RPMI7951 (cell line): Measurements from ENCODE around the gene GK. TPM values are rescaled to one million over a fixed set of nuclear protein-coding genes. Genes with fewer than 3 reads are reported as not detected.
"Not testable (repeated sequence)": the region's sequence is repeated elsewhere in the genome, so short reads cannot be mapped to it uniquely, and the experiment has no call there.

Experiments used
- DNase-seq: peaks from one replicate; pipeline ENCODE4 v3.0.0-alpha.2; 2012; ENCODE audit warnings: low read depth
- total RNA-seq: library from RNA; depleted of rRNA; stranded (reverse); fragments of >200 nt; shearing (Covaris generic); gene quantifications from 2 replicates; pipeline ENCODE4 v1.2.3, GENCODE V29; 2014; rRNA removed

Gene GK
- total RNA-seq, 1 experiment from 2014 or later, result 7.2 TPM

DNA sequence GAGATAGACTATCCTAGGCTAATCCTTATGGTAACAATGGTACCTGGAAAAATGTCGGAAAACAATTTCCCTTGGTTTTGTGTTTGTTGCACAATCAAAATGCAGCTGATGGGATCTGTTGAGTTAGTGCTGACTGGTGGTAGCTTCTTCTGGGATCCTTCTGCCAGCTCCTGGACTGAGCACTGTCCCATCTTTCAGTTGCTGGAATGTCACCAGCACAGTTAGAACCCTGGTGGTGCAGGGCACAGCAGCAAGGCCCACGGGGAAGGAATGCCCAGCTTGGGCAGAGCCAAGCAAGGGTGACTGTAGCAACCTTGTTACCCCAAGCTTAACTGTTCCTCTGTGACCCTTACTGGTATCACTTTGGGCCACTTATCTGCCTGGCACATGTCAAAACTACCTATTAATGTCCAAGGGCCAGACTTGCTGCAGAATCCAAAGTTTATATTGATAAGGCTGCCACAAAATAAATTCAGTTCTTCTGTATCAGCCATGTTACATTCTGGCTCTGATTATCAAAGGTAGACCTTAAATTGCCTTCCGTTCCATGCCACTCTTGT lies 53.1 kb downstream of the GK start:
- DNase-seq, result no peak

DNA sequence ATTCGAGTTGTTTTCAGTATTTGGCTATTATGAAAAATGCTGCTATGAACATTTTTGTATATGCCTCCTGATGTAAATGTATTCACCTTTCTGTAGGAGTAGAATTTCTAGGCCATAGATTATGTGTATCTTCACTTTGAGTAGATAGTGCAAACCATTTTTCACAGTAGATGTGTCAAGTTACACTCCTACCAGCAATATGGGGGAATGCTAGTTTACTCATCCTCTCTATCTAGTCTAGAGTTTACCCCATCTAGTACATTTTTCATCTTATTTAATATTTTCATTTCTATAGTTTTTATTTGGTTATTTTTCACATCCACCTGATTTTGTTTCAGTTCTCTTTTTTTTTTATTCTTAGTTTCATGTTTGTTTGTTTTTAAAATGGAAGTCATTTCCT lies 59.0 kb downstream of the GK start:
- DNase-seq, result no peak

DNA sequence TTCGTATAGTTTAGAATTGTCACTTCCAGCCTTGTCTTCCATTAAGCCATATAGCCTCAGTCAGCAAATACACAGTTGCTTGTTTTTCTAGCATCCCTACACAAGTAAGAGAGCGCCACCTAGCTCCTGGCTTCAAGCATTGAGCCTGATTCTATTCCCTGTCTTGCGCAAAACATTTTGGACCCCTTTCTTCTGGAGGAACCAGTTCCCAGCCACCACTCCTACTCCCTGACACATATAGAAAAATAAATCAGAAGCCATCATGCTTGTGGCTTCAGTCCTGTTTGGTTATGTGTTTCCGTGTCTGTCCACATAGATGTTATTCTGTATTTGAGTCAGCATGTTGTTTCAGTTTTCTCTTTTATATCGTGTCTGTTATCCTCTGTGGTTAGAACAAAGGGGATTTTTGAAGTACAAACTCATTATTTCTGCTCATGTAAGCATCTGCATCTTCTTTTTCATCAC lies 59.9 kb downstream of the GK start:
- peak; percentile 47 for DNase-seq

DNA sequence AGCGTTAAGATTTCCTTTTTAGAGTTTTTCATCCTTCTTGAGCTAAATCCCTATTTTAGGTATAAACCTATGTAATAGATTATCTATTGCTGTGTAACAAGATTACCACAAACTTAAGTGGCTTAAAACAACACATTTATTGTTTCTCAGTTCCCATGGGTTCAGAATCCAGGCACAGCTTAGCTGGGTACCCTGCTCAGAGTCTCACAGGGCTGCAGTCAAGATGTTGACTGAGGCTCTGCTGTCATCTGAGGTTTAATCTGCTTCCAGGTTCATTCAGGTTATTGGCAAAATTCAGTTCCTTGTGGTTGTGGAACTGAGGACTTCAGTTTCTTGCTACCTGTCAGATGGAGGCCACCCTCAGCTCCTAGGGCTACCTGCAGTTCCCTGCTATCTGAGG lies 60.9 kb downstream of the GK start:
- DNase-seq, result no peak

DNA sequence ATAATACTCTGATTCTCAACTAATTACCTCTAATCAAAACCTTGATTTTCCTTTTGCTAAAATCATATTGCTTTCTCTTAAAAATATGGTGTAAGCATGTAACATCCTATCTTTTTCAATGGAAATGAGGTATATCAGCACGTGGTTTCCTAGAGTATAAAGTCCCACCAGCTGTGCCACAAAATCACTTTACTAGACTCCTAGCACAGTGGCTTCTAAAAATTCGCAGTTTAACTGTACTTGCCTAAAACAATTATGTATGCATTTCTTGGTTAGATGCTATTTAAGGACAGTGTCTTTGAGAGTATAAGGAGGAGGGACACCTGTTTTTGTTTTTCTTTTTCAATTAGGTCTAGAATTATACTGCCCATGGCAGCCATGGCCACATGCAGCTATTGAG lies 62.8 kb downstream of the GK start:
- DNase-seq, result no peak

DNA sequence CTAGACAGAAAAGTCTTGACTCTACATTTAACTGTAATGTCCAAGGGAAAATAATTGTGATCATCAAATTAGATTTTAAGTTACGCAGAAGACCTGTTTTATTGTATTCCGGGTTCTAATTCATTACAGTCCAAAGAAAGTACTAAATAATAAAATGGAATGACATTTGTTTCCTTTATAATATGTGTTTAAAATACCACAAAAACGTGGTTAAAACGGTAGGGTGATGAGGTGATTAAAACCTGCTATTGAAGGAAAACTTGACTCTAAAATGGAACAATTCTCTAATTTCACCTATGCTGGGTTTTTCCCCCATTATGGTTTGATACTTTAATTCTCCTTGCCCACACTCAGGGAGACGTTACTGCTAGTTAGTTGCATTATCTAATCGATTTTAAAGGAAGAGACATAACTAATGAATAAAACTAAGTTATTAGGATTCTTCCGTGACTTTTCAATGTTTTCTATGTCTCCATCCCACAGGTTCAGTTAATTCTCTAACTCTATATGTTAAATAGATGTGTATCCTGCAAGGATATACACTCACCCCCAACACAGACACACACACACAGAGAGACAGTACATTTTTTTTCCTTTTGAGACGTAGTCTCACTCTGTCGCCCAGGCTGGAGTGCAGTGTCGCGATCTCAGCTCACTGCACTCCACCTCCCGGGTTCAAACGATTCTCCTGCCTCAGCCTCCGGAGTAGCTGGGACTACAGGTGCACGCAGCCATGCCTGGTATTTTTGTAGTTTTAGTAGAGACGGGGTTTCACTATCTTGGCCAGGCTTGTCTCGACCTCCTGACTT lies 80.8 kb downstream of the GK start:
- DNase-seq, result no peak

DNA sequence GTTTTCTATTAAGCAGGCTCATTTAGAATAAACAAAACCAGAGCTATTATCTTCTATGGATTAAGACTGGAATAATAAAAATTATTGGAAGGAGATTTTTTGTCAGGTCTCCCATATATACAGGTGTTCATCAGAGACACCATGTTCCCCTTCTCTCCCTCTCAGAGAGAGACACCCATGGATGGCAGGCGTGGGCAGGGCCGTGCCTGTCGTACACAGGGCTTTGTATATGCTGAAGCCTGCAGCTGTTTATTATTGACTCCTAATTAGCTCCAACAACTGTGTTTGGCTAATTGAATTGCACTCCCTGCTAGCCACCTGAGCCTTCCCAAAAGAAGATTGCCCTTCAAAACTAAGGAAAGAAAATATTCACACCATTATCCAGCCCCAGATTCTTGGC lies 81.6 kb downstream of the GK start:
- DNase-seq, result no peak

DNA sequence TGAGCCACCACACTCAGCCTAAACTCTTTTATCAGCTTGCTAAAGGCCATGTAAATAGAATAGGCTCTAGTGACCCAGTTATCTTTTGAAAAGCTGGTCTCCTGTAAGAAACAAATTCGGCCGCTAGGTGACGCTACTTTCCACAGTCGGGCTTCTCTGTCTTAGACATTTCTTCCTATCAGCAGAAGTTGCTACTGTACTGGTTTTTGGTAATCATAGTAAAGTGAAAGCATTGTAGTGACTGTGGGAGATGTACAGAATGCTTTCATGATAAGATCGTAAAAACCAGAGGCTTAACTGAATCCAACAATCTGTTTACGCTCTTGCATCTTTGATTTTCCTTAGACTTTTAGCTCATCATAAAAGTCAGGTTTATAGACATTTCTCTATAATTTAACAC lies 82.6 kb downstream of the GK start:
- DNase-seq, result peak; percentile 54

DNA sequence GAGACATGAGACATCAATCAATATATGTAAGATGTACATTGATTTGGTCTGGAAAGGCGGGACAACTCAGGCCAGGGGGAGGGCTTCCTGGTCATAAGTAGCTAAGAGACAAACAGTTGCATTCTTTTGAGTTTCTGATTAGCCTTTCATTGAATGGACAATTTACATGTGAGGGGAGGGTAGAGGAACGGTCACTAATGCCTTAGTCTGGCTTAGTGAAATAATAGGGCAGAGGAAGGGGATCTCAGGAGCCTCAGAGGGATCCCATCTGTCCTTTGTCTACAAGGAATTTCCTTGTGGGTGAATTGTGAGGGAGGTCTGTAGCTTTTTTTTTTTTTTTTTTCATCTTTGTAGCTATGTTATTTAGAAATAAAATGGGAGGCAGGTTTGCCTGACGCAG lies 88.3 kb downstream of the GK start:
- no peak for DNase-seq

DNA sequence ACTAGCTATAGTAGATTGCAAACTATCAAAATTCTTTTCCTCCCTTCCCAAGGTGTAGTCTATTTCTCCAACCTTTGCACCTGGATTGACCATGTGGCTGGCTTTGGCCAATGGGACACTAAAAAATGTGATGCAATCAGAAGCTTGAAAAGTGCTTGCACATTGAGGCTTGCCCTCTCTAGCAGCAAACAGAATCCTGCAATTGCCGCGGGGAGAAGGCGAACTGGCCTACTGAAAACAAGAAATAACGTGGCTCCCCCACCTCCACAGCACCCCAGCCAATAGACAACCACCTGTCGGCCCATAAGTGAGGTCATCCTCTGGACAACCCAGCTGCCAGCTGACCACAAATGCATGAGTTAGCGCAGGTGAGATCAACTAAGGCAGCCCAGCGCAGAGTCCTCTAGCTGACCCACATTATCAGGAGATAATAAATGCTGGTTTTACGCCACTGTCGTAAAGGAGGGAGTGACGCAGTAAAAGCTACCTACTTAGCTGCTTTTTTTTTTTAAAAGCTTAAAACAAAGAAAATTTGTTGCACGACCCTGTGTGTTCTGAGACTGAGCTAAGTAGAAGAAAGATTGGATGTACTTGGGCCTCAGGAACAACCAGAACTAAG lies 95.2 kb downstream of the GK start:
- DNase-seq, result no peak

DNA sequence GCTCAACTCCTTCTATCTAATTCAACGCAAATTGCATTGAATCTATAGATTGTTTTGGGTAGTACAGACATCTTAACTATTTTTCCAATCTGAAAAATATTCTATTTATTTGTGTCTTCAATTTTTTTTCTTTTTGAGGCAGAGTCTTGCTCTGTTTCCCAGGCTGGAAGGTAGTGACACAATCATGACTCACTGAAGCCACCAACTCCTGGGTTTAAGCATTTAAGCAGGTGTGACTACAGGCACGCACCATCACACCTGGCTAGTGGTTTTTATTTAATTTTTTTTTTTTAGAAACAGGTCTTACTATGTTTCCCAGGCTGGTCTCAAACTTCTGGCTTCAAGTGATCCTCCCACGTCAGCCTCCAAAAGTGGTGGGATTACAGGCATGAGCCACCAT lies 98.3 kb downstream of the GK start:
- DNase-seq, result no peak

DNA sequence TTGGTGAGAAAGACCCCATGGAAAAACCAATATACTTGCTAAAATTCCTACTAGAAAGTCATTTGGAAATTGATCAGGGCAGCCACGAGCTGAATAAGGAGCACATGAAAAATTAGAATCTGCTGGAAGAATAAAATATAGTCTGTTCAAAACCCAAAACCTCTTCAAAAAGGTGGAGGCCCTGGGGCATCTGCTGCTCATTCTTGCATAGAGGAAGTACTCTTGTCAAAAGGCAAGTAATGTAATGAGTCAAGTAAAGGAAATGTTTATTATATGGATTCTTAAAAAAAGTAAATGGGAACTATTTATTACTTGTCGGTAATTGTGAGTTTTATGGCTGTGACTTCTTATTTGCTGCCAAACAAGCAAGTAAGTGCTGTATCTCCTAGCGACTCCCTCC lies 109.5 kb downstream of the GK start:
- no peak for DNase-seq

DNA sequence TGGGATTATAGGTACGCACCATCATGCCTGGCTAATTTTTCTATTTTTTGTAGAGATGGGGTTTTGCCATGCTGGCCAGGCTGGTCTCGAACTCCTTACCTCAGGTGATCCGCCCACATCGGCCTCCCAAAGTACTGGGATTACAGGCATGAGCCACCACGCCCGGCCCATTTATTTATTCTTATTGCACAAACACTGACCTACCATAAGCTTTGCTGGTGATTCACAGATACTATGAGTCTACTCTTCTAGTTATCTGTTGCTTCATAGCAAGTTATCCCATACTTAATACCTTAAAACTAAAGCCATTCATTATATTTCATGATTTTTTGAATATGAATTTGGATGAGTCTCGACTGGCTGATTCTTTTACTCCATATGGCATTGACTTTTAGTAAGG lies 120.5 kb downstream of the GK start:
- not testable (repeated sequence) for DNase-seq

DNA sequence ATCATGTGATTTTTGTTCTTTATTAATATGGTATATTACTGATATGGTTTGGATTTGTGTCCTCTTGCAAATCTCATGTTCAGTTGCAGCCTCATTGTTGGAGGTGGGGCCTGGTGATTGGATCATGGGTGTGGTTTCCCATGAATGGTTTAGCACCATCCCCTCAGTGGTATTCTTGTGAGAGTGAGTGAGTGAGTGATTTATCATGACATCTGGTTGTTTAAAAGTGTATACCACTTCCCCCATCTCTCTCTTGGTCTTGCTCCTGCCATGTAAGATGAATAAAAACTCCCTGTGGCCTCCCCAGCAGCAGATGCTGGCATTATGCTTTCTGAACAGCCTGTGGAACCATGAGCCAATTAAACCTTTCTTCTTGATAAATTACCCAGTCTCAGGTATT lies 124.4 kb downstream of the GK start:
- no peak for DNase-seq

DNA sequence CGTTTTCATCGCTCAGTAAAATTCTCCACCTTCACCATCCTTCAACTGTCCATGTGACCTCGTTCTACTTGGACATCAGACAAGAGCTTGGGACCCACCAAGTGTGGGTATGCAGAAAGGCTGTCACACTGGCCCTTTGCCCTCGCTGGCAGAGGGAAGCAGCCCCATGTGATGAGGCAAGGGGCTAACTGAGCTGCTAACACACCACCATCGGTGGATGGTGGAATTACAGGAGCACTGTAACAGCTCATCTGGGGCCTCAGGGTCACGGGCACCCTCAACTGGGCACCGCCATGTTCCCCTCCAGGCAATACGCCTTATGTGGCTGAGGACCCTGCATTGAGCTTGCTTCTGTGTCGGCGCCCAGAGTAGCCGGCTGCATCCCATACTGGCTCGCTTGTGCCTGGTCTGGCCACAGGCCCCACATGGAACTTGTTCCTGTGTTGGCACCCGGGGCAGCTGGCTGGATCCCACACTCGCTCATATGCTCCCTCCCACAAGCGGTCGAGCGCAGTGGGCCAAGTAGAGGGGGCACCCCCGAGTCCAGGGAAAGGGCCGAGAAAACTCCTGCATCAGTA lies 126.3 kb downstream of the GK start:
- DNase-seq, result no peak

Other genes starting within 250 kb of the GK start
- not detected in 2 replicates for gene TASL, start 75.7 kb upstream of the GK start, total RNA-seq
- gene TAB3, start 235.8 kb downstream of the GK start, total RNA-seq, result 13.6 and 16.8 TPM in 2 replicates